Activated CD4-positive, alpha-beta T cell treated with anti-CD3 and anti-CD28 coated beads, Interleukin-2, amount 10 ng/mL, durations not matched to agents 24 days and 14 days (primary cell): ENCODE measurements around the gene CALHM5. TPM values are rescaled to one million over a fixed set of nuclear protein-coding genes. Genes with fewer than 3 reads are reported as not detected.

Source experiments
- DNase-seq: peaks from one replicate; pipeline ENCODE4 v3.0.0; 2022
- H3K27ac Mint-ChIP-seq: one replicate; pipeline ENCODE4 v1.8.0; 2022; ENCODE audit warnings: mild to moderate bottlenecking, mixed read lengths
- H3K27me3 Mint-ChIP-seq: one replicate; pipeline ENCODE4 v1.8.0; 2022; ENCODE audit warnings: mixed read lengths
- H3K36me3 Mint-ChIP-seq: one replicate; pipeline ENCODE4 v1.8.0; 2022; ENCODE audit warnings: low read depth, mild to moderate bottlenecking, mixed read lengths
- H3K4me1 Mint-ChIP-seq: one replicate; pipeline ENCODE4 v1.8.0; 2021; ENCODE audit warnings: mixed read lengths
- H3K4me3 Mint-ChIP-seq: one replicate; pipeline ENCODE4 v1.8.0; 2022; ENCODE audit warnings: mild to moderate bottlenecking, moderate library complexity, mixed read lengths
- H3K9me3 Mint-ChIP-seq: one replicate; pipeline ENCODE4 v1.8.0; 2021; ENCODE audit warnings: mixed read lengths
- intact Hi-C: fragments of 100-400 bp; cut with micrococcal nuclease; formaldehyde crosslinking; loops from one replicate; pipeline ENCODE4 v1.15.1; 2023
- total RNA-seq: library from RNA; stranded (reverse); gene quantifications from 2 replicates; pipeline ENCODE4 v1.2.3, GENCODE V29; 2022

Gene CALHM5
- total RNA-seq, 1 donor from 2014 or later, result not detected

DNA sequence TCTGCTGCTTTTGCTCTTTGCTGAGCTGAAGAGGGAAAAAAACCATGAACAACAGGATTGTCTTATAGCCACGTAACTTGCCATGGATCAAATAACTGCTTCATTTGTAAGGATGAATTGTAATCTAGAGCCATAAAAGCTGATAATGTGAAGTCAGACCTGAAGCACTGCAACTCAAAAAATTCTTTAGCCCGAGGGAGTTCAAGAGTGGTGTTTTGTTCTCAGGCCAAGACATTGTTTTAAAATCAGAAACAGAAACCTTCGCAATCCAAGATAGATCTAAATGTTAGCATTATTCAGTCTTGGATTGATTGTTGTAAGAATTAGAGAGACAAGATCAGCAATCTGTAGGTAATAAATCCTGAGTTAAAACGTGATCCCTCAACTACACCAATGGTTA lies 34.2 kb downstream of the CALHM5 start, which contains the start of gene TRAPPC3L:
Gene TRAPPC3L, minus strand, starts transcription at position 34 of the 400 bp plus-strand sequence. CDS start 170 bp downstream, outside the sequence.
- H3K27me3 Mint-ChIP-seq, result peaks cover 42% of the 10 kb centered on the region

DNA sequence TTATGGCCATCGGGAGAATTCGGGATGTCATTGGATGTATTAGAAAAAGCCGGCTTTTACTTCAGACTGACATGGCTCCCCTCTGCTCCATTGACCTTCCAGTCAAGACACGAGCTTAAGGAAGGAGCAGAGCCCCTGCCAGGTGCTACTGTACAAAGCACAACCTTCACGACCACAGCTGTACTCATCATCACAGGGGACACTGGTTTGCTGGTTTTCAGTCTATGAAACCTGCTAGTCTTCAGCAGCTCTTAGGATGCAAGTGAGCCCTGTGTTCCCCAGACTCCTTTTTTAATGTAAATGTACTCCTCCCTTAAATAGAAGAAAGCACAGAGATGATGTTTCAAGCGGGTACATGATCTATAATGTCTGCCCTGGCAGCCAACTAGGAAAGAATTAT lies 35.9 kb downstream of the CALHM5 start:
- Mint-ChIP-seq H3K9me3 (no peaks in the 10 kb centered on the region), H3K27ac (no peak overlapping the region), H3K36me3 (no peaks in the 10 kb centered on the region), H3K4me1 (no peaks in the 10 kb centered on the region), H3K4me3 (no peak overlapping the region), H3K27me3 (peaks cover 41% of the 10 kb centered on the region)
- intact Hi-C loops, result no loop called here
- no peak for DNase-seq

More for the DNA sequence above, 34.2 kb downstream of the CALHM5 start, which contains the start of gene TRAPPC3L:
- intact Hi-C loops, result no loop called here
- Mint-ChIP-seq H3K36me3 (no peaks in the 10 kb centered on the region), H3K27ac (no peak within 1 kb of the TSS), H3K4me1 (no peaks in the 10 kb centered on the region), H3K4me3 (no peak within 1 kb of the TSS), H3K9me3 (no peaks in the 10 kb centered on the region)
- no peak for DNase-seq

GRCh38 chr6:116550796-116551195 lies 39.4 kb downstream of the CALHM5 start:
- intact Hi-C loops, result no loop called here
- no peaks in the 10 kb centered on the region for H3K4me1 Mint-ChIP-seq
- peaks cover 29% of the 10 kb centered on the region for H3K27me3 Mint-ChIP-seq
- H3K27ac Mint-ChIP-seq, result no peak overlapping the region
- H3K4me3 Mint-ChIP-seq, result no peak overlapping the region
- no peaks in the 10 kb centered on the region for H3K9me3 Mint-ChIP-seq
- no peaks in the 10 kb centered on the region for H3K36me3 Mint-ChIP-seq
- DNase-seq, result no peak

DNA sequence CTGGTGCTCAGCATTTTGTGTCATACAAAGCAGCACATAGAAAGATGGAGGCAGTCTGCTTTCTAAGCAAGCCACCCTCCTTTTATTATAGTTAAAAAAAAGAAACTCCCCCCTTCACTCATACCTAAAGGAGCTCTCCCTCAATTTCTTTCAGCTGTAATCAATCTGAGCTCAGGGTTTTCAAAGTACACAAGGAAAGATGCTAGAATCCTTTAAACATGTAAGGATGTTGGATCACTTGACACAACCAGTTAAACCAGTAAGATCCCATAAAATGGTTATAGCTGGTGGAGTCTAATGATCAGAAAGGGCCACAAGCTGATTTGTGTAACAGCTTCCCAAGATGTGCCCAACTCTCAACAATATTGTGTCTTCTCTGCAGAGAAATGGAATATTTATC lies 42.0 kb downstream of the CALHM5 start, which contains the start of gene CALHM4:
Gene CALHM4, plus strand, starts transcription at position 301 of the 400 bp plus-strand sequence. Its CDS starts 43 bp downstream, at position 344.
- H3K27ac Mint-ChIP-seq, result no peak within 1 kb of the TSS
- intact Hi-C loops, result no loop called here
- H3K9me3 Mint-ChIP-seq, result no peaks in the 10 kb centered on the region
- no peaks in the 10 kb centered on the region for H3K4me1 Mint-ChIP-seq
- no peak for DNase-seq
- H3K4me3 Mint-ChIP-seq, result no peak within 1 kb of the TSS
- no peaks in the 10 kb centered on the region for H3K36me3 Mint-ChIP-seq
- H3K27me3 Mint-ChIP-seq, result peaks cover 31% of the 10 kb centered on the region

GRCh38 chr6:116556065-116556464 lies 44.6 kb downstream of the CALHM5 start:
- peaks cover 24% of the 10 kb centered on the region for H3K27me3 Mint-ChIP-seq
- no peaks in the 10 kb centered on the region for H3K9me3 Mint-ChIP-seq
- H3K36me3 Mint-ChIP-seq, result no peaks in the 10 kb centered on the region
- intact Hi-C loops, result no loop called here
- DNase-seq, result no peak
- H3K27ac Mint-ChIP-seq, result no peak overlapping the region
- no peaks in the 10 kb centered on the region for H3K4me1 Mint-ChIP-seq
- no peak overlapping the region for H3K4me3 Mint-ChIP-seq

DNA sequence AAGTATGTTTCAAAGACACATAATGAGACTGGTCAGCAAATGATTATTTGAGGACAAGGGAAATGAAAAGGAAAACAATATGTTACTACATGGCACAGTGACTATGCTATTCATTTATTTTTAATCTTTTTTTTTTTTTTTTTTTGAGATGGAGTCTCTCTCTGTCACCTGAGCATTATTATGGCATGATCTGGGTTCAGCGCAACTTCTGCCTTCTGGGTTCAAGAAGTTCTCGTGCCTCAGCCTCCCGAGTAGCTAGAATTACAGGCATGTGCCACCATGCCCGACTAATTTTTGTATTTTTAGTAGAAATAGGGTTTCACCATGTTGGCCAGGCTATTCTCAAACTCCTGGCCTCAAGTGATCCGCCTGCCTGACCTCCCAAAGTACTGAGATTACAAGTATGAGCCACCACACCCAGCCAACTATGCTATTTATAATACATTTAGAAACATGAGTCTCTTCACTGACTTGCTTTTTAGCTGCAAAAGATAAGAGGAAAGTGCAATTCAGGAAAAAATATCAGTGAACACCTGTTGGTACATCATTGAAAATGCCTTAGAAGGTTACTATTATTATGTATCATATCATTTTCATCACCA lies 45.5 kb downstream of the CALHM5 start:
- no peaks in the 10 kb centered on the region for H3K36me3 Mint-ChIP-seq
- H3K9me3 Mint-ChIP-seq, result no peaks in the 10 kb centered on the region
- H3K27me3 Mint-ChIP-seq, result peaks cover 22% of the 10 kb centered on the region
- intact Hi-C loops, result no loop called here
- no peak overlapping the region for H3K4me3 Mint-ChIP-seq
- no peak overlapping the region for H3K27ac Mint-ChIP-seq
- no peak for DNase-seq
- H3K4me1 Mint-ChIP-seq, result peaks cover 1% of the 10 kb centered on the region

DNA sequence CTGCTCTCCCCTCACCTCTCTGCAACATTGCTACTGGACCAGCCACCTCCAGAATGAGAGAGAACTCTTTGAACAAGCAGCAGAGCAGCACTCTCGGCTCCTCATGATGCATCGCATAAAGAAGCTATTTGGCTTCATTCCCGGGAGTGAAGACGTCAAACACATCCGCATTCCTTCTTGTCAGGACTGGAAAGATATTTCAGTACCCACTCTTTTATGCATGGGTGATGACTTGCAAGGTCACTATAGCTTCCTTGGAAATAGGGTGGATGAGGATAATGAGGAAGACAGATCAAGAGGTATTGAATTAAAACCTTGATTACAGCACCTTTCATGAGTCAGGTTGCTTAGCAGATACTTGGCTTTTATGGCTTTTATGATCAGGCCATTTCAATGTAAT lies 46.5 kb downstream of the CALHM5 start:
- Mint-ChIP-seq H3K4me1 (peaks cover 1% of the 10 kb centered on the region), H3K27me3 (peaks cover 21% of the 10 kb centered on the region), H3K4me3 (no peak overlapping the region), H3K9me3 (no peaks in the 10 kb centered on the region), H3K27ac (no peak overlapping the region), H3K36me3 (no peaks in the 10 kb centered on the region)
- no peak for DNase-seq
- intact Hi-C loops, result no loop called here

DNA sequence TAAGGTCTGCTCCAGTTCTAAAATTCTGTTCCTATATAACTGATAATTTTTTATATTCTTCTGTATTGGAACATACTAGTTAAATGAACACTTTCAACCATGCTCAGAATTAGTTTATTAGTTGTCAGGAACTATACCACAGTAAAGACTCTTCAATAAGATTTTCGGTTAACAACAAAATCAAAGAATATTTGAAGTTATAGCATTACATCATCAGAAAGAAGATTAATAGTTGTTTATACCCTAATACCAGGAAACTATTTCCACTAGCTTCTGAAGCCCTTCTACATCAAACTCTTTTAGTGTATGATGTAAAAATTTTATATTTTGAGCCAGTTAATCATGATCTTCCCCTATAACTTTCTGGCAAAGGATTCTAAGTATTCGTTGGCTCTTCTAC lies 48.7 kb downstream of the CALHM5 start:
- DNase-seq, result no peak
- intact Hi-C loops, result no loop called here
- Mint-ChIP-seq H3K9me3 (no peaks in the 10 kb centered on the region), H3K27ac (no peak overlapping the region), H3K4me3 (no peak overlapping the region), H3K36me3 (no peaks in the 10 kb centered on the region), H3K4me1 (peaks cover 1% of the 10 kb centered on the region), H3K27me3 (peaks cover 20% of the 10 kb centered on the region)

GRCh38 chr6:116561377-116562018 lies 50.1 kb downstream of the CALHM5 start:
- no peaks in the 10 kb centered on the region for H3K36me3 Mint-ChIP-seq
- H3K4me1 Mint-ChIP-seq, result peaks cover 1% of the 10 kb centered on the region
- intact Hi-C loops, result loop anchor here (1.0 kb wide), 2 partner anchors 25 to 274 kb away; no protein-coding TSS in a partner anchor
- DNase-seq, result peak; percentile 90
- H3K27ac Mint-ChIP-seq, result no peak overlapping the region
- H3K9me3 Mint-ChIP-seq, result no peaks in the 10 kb centered on the region
- no peak overlapping the region for H3K4me3 Mint-ChIP-seq
- H3K27me3 Mint-ChIP-seq, result peaks cover 18% of the 10 kb centered on the region

DNA sequence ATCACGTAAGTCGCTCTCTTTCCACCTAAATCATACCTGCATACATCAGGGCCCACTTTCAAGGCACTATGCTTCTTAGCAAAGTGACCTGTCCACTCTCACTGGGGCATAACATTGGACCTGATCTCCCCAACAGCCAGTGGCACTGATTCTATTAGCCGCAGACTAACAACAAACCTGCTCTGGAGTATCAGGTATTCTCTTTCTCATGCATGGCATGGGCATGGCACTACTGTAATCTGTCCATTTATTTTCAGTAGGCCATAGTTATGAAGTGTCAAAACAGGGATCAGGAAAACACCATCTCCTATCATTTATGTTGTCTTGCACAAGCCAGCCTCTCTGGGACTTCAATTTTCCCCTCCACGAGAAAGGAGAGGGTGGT lies 50.6 kb downstream of the CALHM5 start:
- H3K4me1 Mint-ChIP-seq, result peaks cover 1% of the 10 kb centered on the region
- H3K9me3 Mint-ChIP-seq, result no peaks in the 10 kb centered on the region
- no peaks in the 10 kb centered on the region for H3K36me3 Mint-ChIP-seq
- H3K27ac Mint-ChIP-seq, result no peak overlapping the region
- intact Hi-C loops, result no loop called here
- DNase-seq, result no peak
- H3K4me3 Mint-ChIP-seq, result no peak overlapping the region
- H3K27me3 Mint-ChIP-seq, result peaks cover 19% of the 10 kb centered on the region

DNA sequence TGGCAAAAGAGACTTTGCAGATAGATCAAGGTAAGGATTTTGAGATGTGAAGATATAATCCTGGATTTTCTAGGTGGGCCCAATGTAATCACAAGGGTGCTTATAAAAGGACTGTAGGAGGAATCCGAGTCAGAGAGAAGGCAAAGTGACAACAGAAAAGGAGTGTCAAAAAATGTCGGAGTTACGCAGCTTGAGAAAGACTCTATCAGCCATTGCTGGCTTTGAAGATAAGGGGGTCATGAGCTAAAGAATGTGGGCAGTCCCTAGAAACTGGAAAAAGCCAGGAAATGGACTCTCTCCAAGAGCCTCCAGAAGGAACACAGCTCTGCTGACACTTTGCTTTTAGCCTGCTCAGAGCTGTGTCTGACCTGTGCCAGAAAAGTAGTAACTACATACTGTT lies 51.2 kb downstream of the CALHM5 start:
- Mint-ChIP-seq H3K9me3 (no peaks in the 10 kb centered on the region), H3K4me1 (peaks cover 1% of the 10 kb centered on the region), H3K27me3 (peaks cover 19% of the 10 kb centered on the region), H3K4me3 (no peak overlapping the region), H3K27ac (no peak overlapping the region), H3K36me3 (no peaks in the 10 kb centered on the region)
- intact Hi-C loops, result no loop called here
- no peak for DNase-seq

GRCh38 chr6:116563830-116564229 lies 52.4 kb downstream of the CALHM5 start:
- no peaks in the 10 kb centered on the region for H3K36me3 Mint-ChIP-seq
- intact Hi-C loops, result no loop called here
- no peak for DNase-seq
- H3K4me1 Mint-ChIP-seq, result peaks cover 2% of the 10 kb centered on the region
- no peaks in the 10 kb centered on the region for H3K9me3 Mint-ChIP-seq
- no peak overlapping the region for H3K4me3 Mint-ChIP-seq
- H3K27me3 Mint-ChIP-seq, result peaks cover 16% of the 10 kb centered on the region
- H3K27ac Mint-ChIP-seq, result no peak overlapping the region

GRCh38 chr6:116564311-116564710 lies 52.9 kb downstream of the CALHM5 start:
- intact Hi-C loops, result no loop called here
- no peak overlapping the region for H3K4me3 Mint-ChIP-seq
- H3K4me1 Mint-ChIP-seq, result peaks cover 4% of the 10 kb centered on the region
- H3K27ac Mint-ChIP-seq, result no peak overlapping the region
- DNase-seq, result no peak
- no peaks in the 10 kb centered on the region for H3K9me3 Mint-ChIP-seq
- H3K36me3 Mint-ChIP-seq, result no peaks in the 10 kb centered on the region
- H3K27me3 Mint-ChIP-seq, result peaks cover 16% of the 10 kb centered on the region

GRCh38 chr6:116564921-116565872 lies 53.8 kb downstream of the CALHM5 start:
- intact Hi-C loops, result no loop called here
- peaks cover 5% of the 10 kb centered on the region for H3K4me1 Mint-ChIP-seq
- H3K36me3 Mint-ChIP-seq, result no peaks in the 10 kb centered on the region
- no peaks in the 10 kb centered on the region for H3K9me3 Mint-ChIP-seq
- H3K27ac Mint-ChIP-seq, result no peak overlapping the region
- H3K4me3 Mint-ChIP-seq, result no peak overlapping the region
- H3K27me3 Mint-ChIP-seq, result peaks cover 16% of the 10 kb centered on the region
- peak; percentile 63 for DNase-seq
